Activated CD8-positive, alpha-beta memory T cell treated with anti-CD3 and anti-CD28 coated beads for 4 hours (primary cell): Measurements from ENCODE around the gene AMIGO2.

Experiments
- DNase-seq, 2 donors: peaks; one replicate each; pipeline ENCODE4 v3.0.0-alpha.2; 2020; ENCODE audit warnings: low read depth in 2 of 2

AMIGO2 gene

GRCh38 chr12:47033789-47034555 is 45.8 kb downstream of the AMIGO2 start:
- DNase-seq = no peak

GRCh38 chr12:47033081-47033480 is 46.7 kb downstream of the AMIGO2 start:
- no peak for DNase-seq

- DNase-seq = no peak
These were observed 47.1 kb downstream of the AMIGO2 start for GRCh38 chr12:47032644-47033043.

GRCh38 chr12:47029903-47030302 is 49.9 kb downstream of the AMIGO2 start:
- no peak for DNase-seq

GRCh38 chr12:47028981-47029708 is 50.6 kb downstream of the AMIGO2 start:
- DNase-seq = no peak

GRCh38 chr12:47028186-47028585 is 51.6 kb downstream of the AMIGO2 start:
- DNase-seq = no peak
